ENCODE measurements around the gene DNAJC21.
"Not testable (repeated sequence)": the region's sequence is repeated elsewhere in the genome, so short reads cannot be mapped to it uniquely, and the experiment has no call there.

Gene DNAJC21

DNA sequence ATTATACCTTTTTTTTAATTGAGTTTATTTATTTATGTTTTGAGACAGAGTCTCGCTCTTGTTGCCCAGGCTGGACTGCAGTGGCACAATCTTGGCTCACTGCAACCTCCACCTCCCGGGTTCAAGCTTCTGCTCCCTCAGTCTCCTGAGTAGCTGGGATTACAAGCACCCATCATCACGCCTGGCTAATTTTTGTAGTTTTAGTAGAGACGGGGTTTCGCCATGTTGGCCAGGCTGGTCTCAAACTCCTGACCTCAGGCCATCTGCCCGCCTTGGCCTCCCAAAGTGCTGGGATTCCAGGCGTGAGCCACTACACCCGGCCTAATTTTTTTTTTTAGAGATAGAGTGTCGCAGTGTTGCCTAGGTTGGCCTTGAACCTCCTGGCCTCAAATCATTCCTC is 6.1 kb upstream of the DNAJC21 start:
- not testable (repeated sequence) for DNase-seq (ENCODE audit: low read depth in 1 of 2, low spot score in 1 of 2)

DNA sequence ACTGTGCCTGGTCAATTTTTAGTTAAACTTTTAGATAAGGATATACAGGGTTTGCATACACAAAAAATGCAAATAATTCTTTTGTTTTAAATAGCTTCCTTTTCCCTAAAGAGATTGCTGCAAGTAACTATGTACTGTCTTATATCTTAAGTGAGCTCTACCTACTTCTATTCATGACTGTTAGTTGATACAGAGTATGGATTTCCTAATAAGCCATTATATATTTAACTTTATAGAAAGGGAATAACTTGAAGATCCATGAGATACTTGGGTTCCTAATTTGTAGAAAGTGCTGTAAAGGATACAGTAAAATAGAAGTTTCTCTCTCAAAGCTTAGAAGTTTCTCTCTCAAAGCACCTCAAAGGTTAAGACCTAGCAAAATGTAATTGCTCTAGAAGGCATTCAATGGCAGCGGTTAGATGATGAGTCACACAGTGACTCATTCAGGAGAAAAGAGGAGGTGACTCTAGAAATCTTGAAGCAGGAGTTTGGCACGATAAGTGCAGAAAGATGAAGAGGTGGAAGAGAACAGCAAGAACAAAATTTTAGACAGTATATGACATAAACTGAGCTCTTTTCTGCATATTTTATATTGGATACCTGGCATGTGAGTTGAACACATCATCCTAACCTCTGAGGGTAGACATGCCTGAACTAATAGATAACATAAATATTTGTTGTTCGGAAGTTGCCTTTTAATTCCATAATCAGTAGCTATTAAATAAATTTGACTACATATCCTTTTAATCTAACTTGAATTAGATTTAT is 5.5 kb upstream of the DNAJC21 start:
- no peak for DNase-seq (ENCODE audit: low read depth in 1 of 2, low spot score in 1 of 2)

DNA sequence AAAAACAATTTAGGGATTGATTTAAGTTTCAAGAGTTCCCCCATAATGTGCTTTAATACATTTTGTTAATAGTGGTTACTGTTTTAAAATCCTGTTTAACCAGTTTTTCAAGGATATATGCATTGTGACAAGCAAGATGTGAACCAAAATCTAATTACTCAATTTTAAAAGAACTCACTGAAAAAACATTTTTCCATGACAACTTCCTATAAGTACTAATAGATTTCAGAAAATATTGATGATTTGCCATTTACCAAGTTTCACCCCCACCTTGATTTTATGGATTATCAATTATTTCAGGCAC is 4.9 kb upstream of the DNAJC21 start:
- no peak for DNase-seq (ENCODE audit: low read depth in 1 of 2, low spot score in 1 of 2)

DNA sequence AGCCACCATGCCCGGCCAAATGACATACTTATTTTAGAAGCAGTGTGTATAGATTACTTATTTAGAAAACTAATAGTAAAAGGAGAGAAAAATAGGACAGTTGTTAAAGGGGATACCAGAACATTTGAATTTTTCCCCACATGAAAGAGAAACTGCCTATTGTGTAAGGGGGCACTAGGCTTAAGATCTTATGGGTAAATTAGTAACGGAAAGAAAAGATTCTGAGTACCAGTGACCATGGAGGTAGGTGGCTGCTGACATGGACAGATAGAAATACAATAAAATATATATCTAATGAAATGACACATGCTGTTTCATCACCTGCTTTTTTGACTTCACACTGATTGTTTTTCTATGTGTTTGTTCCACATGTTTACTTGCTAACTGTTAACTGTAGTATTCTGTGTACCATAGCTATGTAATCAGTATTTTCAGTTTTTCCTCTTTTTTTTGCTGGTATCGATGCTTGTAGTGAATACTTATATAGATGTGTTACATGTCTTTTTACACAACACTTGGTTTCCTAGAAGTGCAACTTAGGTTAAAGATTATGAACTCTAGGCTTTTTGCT is 3.0 kb upstream of the DNAJC21 start:
- DNase-seq (ENCODE audit: low read depth in 1 of 2, low spot score in 1 of 2) = no peak

DNA sequence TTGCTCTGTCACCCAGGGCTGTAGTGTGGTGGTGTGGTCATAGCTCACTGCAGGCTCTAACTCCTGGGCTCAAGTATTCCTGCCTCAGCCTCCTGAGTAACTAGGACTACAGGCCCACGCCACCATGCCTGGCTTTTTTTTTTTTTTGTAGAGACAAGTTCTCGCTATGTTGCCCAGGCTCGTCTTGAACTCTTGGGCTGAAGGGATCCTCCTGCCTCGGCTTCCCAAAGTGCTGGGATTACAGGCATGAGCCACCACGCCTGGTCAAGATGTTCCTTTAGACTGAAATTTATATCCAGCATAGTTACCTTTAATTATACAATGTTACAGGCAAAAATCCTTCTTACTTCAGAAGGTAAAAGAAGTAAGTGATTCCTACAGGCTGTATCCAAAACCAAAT is 1.6 kb upstream of the DNAJC21 start:
- no peak for DNase-seq (ENCODE audit: low read depth in 1 of 2, low spot score in 1 of 2)

DNA sequence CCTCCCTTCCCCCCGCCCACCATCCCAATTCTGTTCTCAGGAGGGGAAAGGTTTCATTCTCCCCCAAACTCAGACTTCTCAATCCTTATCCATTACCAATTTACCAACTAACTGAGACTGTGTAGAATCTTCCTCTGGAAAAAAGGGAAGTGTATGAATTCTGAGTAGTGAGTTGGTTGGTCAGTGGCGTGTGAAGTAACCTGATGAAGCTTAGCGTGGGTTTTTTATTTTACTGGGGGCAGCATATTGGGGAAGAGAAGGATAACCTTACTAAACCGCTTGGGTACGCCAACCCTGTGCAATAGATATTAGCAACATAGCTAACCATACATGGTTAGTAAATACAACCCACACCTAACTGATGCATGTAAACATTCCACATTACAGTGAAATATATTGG is 1.1 kb upstream of the DNAJC21 start:
- no peak for DNase-seq (ENCODE audit: low read depth in 1 of 2, low spot score in 1 of 2)

DNA sequence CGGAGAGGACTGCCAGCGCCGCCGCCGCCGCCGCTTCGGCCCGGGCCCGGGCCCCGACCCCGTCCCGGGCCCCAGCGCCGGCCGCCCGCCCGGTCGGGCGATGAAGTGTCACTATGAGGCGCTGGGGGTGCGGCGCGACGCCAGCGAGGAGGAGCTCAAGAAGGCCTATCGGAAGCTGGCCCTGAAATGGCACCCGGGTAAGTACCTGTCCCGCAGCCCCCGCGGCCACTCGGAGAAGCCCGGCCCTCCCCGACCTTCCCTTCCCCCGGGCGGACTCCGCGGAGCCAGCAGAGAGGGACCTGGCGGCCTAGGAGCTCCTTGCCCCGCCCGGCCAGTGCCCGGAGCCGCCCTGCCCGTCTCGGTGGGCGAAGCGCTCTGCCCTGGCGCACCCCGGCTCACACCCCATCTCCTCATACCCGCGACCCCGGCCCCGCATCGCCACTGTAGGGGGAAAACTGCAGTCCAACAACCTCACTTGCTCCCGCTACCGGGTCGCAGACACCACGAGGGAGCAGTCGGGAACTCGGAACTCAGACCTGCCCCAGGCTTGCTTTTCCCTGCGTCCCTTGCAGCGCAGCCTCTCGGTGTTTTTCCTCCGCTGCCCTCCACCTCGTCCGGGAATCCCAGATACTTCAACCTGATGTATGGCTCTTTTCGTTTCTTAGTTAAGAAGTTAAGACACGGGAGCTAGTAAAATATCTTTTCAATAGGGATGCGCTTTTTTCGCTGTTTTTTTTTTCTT is 532 bp downstream of the DNAJC21 start:
- peak; percentile 52 to 68 for DNase-seq (ENCODE audit: low read depth in 1 of 2, low spot score in 1 of 2)

DNA sequence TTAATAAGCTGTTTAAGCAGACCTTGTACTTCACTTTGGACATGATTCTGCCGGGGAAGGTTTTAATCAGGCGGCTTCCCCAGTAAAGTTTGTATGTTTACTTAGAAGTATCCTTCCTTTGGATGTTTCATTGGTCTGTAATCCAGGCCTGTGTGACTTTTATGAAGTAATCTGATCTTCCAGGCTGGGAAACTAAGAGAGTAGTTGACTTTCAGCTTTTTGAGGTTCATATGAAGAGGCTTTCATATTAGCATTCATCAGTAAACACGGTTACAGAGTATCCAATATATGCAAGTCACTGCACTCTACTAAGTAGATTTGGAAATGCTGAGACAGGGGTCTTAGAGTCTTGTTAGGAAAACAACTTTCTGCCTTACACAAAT is 1.1 kb downstream of the DNAJC21 start:
- DNase-seq (ENCODE audit: low read depth in 1 of 2, low spot score in 1 of 2) = no peak

DNA sequence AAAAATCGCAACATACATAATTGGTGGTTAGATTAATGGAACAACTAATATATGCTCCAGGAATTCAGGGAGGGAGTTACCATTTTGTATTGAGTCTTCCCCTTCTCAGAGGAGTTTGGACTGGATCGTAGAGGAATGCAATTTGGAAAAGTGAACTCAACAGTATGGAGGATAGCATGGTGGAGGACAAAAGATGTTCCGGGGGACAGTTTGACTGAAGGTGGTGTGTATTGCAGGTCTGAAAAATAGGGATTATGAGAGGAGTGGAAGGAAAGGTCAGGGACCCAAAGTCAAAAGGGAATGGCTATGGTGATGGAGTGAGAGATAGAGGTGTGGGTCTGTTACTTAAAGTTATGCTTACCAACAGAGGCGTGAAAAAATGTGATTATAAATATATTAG is 1.5 kb downstream of the DNAJC21 start:
- no peak for DNase-seq (ENCODE audit: low read depth in 1 of 2, low spot score in 1 of 2)

DNA sequence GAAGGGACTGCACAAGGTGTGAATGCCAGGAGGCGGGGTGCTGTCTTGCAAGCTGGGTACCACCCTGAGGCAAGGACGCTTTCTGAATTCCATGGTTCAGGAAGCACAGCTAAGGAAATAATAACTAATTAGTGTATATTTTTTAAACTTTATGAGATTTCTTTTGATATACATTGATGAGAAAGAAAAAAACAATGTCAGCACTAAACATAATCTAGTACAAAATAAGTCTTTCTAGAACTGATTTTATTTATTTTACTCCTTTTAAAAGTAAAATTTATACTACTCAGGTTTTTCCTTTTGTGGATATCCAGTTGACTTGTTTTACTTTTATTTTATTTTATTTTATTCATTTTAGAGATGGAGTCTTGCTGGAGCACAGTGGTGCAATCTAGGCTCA is 3.6 kb downstream of the DNAJC21 start:
- DNase-seq (ENCODE audit: low read depth in 1 of 2, low spot score in 1 of 2) = no peak

DNA sequence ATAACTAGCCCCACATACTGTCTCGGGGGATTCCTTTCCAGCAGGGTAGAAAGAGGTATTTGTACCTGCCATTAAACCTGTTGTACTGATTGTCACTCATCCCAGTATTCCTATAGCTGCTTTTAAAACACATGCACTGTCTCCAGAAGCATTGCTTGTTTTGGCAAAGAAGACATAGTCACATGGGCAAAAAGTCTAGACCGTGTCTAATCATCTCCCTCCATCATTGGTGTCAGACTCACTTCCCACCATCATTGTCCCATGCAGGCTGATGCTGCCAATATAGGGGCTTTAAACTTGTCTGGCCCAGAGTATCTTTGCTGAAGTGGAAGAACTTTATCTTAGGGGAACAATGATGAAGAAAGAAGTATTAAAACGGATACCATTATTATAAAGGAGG is 12.6 kb downstream of the DNAJC21 start:
- no peak for DNase-seq (ENCODE audit: low read depth in 1 of 2, low spot score in 1 of 2)

DNA sequence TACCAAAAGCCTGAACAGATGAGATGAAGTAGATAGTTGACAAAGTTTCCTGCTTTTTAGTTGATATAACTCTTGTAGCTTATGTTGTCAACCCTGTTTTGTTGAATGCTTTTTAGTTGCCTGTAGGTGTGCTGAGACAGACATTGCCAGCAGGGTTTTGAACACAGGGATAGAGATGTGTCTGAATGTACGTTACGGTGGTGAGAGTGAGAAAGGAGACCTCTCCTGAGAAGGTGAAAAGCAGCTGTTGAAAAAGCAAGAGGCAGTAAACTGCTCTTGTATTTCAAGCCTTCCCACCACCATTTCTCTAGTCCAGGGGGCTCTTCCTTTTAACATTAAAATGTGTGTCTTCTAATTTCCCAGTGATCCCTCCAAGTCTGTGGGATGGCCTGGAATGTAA is 14.7 kb downstream of the DNAJC21 start:
- DNase-seq (ENCODE audit: low read depth in 1 of 2, low spot score in 1 of 2) = no peak

DNA sequence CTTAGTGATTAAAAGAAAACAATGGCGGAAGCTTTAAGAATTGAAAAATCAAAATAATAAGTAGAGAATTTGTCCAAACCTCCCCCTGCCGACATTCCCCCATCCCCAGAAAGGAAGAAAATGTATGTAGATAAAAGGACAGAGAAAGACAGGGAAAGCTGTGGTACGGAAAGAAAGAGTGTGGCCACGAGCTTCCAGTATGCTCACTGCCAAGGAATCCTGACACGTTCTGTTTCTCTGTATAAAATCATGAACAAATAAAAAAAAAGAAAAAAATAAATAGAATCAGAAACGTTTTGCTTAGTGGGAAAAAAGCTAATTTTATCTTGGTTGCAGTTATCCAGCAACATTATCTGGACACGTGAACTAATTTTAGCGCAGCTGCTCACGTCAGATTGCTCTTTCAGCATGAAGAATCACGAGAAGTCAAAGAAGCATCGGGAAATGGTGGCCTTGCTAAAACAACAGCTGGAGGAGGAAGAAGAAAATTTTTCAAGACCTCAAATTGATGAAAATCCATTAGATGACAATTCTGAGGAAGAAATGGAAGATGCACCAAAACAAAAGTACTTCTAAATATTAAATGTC is 15.2 kb downstream of the DNAJC21 start:
- no peak for DNase-seq (ENCODE audit: low read depth in 1 of 2, low spot score in 1 of 2)

DNA sequence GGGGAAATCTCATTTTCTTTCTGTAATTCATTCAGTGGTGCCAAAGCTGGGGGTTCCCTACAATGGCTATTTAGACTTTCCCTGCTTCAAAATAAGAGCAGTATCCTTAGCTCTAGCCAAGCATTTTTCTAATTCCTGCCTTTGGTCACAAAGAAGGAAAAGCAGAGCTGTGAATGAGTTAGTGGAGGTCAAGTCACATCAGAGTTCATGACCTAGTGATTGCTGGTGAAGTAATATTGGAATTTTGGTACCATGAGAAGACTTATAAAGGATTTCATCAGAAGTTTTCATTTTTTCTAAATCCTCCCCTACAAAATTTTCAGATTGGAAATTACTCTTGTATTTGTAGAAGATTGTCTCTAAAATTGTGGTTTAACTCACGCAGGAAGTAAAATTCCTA is 28.0 kb downstream of the DNAJC21 start:
- no peak for DNase-seq (ENCODE audit: low read depth in 1 of 2, low spot score in 1 of 2)

DNA sequence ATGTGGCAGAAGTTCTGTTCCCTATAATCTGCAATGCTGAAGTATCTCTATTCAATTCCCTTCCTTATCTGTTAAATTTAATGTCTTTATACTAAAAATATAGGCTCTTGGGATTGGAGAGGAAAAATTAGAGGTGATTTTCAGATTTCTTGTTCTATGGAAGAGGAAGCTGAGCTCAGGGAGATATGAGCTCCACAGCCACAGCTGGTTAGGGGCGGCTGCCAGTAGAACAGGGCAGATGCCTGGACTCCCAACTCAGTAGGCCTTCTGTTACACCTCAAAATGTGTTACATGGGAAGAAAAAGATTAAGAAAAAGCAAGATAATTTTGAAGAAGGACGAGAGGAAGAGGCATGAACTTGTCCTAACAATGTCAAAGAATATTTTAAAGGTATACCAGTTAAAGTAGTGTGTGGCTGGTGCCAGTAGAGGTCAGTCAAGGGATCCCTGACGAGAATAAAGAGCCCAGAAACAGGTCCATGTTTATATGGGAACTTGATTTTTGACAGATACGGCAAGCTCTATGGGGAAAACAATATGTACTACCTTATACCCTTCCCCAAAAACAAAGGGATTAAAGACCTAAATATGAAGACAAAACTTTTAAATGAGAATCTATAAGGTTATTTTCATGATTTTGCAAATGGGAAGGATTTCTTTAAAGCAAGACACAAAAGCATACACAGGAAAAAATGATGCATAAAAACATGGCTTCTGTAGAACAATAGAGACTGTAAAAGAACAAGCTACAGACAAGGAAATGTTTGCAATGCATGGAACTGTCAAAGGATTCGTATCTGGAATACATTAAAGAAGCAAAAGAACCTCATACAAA is 28.7 kb downstream of the DNAJC21 start:
- DNase-seq (ENCODE audit: low read depth in 1 of 2, low spot score in 1 of 2) = no peak

DNA sequence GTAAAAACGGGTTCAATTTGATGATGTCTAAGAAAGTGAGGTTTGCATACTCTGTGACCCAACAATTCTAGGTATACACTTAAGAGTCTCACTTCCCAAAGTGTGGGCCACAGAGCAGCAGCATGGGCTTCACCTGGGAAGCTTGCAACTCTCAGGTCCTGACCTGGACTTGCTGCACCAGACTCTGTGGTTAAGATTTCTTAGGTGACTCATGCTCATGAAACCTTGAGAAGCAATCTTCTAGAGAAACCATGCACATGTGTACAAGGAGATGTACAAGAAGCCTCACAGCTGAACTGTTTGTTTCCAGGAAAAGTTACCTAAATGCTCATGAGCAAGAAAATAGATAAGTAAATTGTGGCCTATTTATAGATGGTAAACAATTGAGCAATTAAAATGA is 30.0 kb downstream of the DNAJC21 start:
- no peak for DNase-seq (ENCODE audit: low read depth in 1 of 2, low spot score in 1 of 2)

DNA sequence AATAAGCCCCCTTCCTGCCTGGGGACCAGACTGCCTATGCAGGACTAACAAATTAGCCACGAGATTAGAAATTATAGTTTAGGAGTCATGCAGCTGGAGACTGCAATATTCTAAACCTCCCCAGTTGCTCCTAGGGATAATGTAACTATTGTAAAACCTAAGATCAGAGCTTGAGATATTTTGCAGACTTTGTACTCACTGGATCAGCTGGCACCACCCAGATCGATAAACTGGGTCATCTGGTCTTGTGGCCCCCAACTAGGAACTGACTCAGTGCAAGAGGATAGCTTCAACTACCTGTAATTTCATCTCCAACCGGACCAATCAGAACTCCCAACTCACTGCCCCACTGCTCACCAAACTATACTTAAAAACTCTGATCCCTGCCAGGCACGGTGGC is 38.2 kb downstream of the DNAJC21 start:
- no peak for DNase-seq (ENCODE audit: low read depth in 1 of 2, low spot score in 1 of 2)

DNA sequence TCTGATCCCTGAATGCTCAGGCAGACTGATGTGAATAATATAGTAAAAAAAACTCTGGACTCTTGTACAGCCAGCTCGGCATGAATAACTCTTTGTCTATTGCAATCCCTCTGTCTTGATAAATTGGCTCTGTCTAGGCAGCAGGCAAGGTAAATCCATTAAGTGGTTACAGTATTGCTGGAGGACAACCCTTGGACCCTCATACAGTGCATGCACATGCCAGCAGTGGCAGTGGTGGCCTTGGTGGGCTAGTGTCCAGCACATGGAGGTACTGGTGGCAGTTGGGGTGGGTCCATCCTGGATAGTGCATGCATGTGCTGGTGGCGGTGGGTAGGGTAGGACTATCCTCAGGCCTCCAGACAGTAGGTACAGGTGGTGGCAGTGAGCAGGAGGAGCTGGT is 38.9 kb downstream of the DNAJC21 start:
- no peak for DNase-seq (ENCODE audit: low read depth in 1 of 2, low spot score in 1 of 2)

DNA sequence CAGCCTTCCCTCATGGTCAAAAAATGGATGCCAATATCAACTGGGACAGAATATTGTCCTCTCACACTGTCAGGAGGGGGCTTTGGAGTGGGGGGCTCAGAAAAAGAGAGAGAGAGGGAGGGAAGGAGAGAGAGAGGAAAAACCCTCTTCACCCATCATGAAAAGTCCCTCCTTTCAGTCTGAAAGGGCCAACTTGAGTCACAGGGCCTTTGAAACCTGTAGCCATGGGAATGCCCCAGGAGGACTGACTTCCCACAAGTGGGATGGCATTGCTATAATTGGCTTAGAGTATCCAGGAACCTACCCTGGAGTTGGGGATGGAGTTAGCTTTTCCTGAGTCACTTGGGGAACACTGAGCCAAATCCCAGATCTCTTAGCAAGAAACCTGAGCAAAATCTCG is 41.2 kb downstream of the DNAJC21 start:
- no peak for DNase-seq (ENCODE audit: low read depth in 1 of 2, low spot score in 1 of 2)

DNA sequence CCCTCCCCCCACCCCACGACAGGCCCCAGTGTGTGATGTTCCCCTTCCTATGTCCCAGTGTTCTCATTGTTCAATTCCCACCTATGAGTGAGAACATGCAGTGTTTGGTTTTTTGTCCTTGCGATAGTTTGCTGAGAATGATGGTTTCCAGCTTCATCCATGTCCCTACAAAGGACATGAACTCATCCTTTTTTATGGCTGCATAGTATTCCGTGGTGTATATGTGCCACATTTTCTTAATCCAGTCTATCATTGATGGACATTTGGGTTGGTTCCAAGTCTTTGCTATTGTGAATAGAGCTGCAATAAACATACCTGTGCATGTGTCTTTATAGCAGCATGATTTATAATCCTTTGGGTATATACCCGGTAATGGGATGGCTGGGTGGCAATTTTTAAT is 42.3 kb downstream of the DNAJC21 start:
- not testable (repeated sequence) for DNase-seq (ENCODE audit: low read depth in 1 of 2, low spot score in 1 of 2)

DNA sequence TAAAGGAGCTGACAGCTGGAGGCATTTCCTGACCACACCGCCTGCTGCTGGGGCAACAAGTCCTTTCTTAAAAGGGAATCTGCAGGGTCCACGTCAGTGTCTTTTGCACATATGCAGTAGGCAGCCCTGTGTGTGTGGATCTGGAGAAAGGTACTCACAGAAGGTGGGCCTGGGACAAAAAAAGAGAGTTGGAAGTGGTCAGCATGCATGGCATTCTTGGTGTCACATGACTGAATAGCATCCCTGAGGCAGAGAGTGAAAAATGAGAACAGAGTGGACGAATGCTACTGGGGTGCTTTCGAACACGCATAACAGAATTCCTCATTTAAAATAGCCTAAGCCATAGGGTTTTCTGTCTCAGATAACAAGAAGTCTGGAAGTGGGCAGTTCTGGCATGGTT is 47.0 kb downstream of the DNAJC21 start:
- DNase-seq (ENCODE audit: low read depth in 1 of 2, low spot score in 1 of 2) = no peak
